Measurements from ENCODE around the gene AP1M1. TPM values are rescaled to one million over a fixed set of nuclear protein-coding genes. Genes with fewer than 3 reads are reported as not detected.

The AP1M1 gene
- total RNA-seq, 1 experiment from 2014 or later = 30.3 TPM

DNA sequence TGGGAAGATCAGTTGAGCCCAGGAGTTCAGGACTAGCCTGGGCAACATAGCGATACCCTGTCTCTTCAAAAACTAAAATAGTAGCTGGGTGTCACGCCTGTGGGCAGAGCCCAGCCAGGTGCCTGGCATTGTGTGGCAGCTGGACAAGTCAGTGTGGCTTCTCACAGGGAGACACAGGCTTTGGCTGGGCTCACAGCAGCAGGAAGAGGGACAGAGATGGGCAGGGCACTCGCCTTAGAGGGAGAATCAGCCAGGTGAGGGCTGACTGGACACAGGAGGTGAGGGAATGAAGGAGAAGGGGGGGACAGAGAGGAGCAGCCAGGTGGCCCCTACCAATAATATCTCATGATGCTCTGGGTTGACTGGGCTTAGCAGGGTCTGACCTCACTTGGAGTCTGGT lies 9.2 kb upstream of the AP1M1 start:
- Mint-ChIP-seq H3K27ac (no peak overlapping the region), H3K27me3 (ENCODE audit: low read depth) (peaks cover 5% of the 10 kb centered on the region), H3K4me1 (peaks cover 8 to 10% of the 10 kb centered on the region in 2 experiments), H3K36me3 (ENCODE audit: insufficient read depth in 1 of 3, low read depth in 3 of 3) (peaks cover 31 to 57% (median 51%) of the 10 kb centered on the region in 3 experiments), H3K4me3 (no peak overlapping the region), H3K9me3 (no peaks in the 10 kb centered on the region; a peak in 1 of 5 replicates)
- no CpG with 5 or more reads among the region's 3 CpGs for WGBS (ENCODE audit: extremely low coverage, insufficient read length, low lambda C conversion rate)
- Histone ChIP-seq H3K4me1 (ENCODE audit: insufficient read depth, low read length) (no peaks in the 10 kb centered on the region), H2BK12ac (ENCODE audit: insufficient read length, low read depth, low read length) (no peak overlapping the region), H2BK15ac (ENCODE audit: low read depth, low read length) (no peak overlapping the region), H2BK20ac (ENCODE audit: low read depth, low read length, poor library complexity, severe bottlenecking) (no peak overlapping the region), H3K9ac (ENCODE audit: extremely low read depth, insufficient read length, low read length) (no peak overlapping the region), H2AFZ (ENCODE audit: low read length) (no peak overlapping the region), H3K79me1 (ENCODE audit: insufficient read depth, low read depth, low read length, poor library complexity, severe bottlenecking) (no peaks in the 10 kb centered on the region), H3K18ac (ENCODE audit: insufficient read length, low read depth, low read length) (no peak overlapping the region), H3T11ph (ENCODE audit: low read length) (no peak overlapping the region), H4K8ac (replicated peaks; ENCODE audit: insufficient read length, low read depth, low read length) (no peak overlapping the region), H4K5ac (ENCODE audit: insufficient read length, low read depth, low read length) (no peak overlapping the region), H2BK120ac (ENCODE audit: low read depth, low read length, poor library complexity, severe bottlenecking) (no peak overlapping the region), H3K23me2 (ENCODE audit: insufficient read length, low read depth, low read length, poor library complexity, severe bottlenecking) (no peaks in the 10 kb centered on the region), H3K4ac (ENCODE audit: low read depth, low read length) (no peak overlapping the region), H3K56ac (ENCODE audit: insufficient read length, low read depth, low read length) (no peak overlapping the region), H3K27me3 (ENCODE audit: insufficient read depth, low read length) (no peaks in the 10 kb centered on the region), H3K14ac (ENCODE audit: insufficient read depth, low read length) (no peak overlapping the region), H4K91ac (ENCODE audit: insufficient read length, low read depth, low read length) (no peak overlapping the region), H3K79me2 (ENCODE audit: insufficient read depth, low read length) (peaks cover 4% of the 10 kb centered on the region; the same call in 1 of the 2 replicates), H2AK5ac (ENCODE audit: insufficient read length, low read length) (no peak overlapping the region), H2BK5ac (ENCODE audit: insufficient read length, low read length) (no peak overlapping the region), H3K4me2 (ENCODE audit: insufficient read depth, insufficient read length, low read length) (no peak overlapping the region), H3K9me3 (ENCODE audit: control insufficient read depth, low read depth, low read length) (no peaks in the 10 kb centered on the region), H3K23ac (ENCODE audit: insufficient read length, low read depth, low read length) (no peak overlapping the region), H3K27ac (ENCODE audit: insufficient read length, low read depth, low read length) (no peak overlapping the region), H4K20me1 (ENCODE audit: control insufficient read depth, insufficient read depth, insufficient read length) (no peaks in the 10 kb centered on the region)
- TF ChIP-seq, protein P1, sequence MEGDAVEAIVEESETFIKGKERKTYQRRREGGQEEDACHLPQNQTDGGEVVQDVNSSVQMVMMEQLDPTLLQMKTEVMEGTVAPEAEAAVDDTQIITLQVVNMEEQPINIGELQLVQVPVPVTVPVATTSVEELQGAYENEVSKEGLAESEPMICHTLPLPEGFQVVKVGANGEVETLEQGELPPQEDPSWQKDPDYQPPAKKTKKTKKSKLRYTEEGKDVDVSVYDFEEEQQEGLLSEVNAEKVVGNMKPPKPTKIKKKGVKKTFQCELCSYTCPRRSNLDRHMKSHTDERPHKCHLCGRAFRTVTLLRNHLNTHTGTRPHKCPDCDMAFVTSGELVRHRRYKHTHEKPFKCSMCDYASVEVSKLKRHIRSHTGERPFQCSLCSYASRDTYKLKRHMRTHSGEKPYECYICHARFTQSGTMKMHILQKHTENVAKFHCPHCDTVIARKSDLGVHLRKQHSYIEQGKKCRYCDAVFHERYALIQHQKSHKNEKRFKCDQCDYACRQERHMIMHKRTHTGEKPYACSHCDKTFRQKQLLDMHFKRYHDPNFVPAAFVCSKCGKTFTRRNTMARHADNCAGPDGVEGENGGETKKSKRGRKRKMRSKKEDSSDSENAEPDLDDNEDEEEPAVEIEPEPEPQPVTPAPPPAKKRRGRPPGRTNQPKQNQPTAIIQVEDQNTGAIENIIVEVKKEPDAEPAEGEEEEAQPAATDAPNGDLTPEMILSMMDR (conservative IDR thresholded peaks at IDR 0.05) = no peak
- DNase-seq = no peak

Data from H9 (cell line).